Left ventricle myocardium superior (tissue), 1 donor: ENCODE measurements around the gene PSAPL1. TPM values are rescaled to one million over a fixed set of nuclear protein-coding genes. Genes with fewer than 3 reads are reported as not detected.

Experiments used
- ATAC-seq: fragments of 200-7000 bp; cut with Tn5 transposase; one replicate; pipeline ENCODE4 v1.9.1; 2020; ENCODE audit warnings: mild to moderate bottlenecking, moderate library complexity
- DNase-seq: peaks from one replicate; pipeline ENCODE4 v3.0.0-alpha.2; 2020
- intact Hi-C: fragments of 100-400 bp; cut with micrococcal nuclease; formaldehyde crosslinking; loops from one replicate; pipeline ENCODE4 v1.11.0; 2022
- microRNA-seq: library from miRNA; unstranded; fragments of <30 nt; microRNA quantifications from one replicate; pipeline ENCODE4 v1.2.0, GENCODE V29; 2020; ENCODE audit warnings: borderline number of aligned reads
- total RNA-seq: library from RNA; stranded (reverse); fragmentation: NEBNext Ultra II Directional; extraction: Animal tissue kit (Norgen Biotek cat#: 25700); gene quantifications from one replicate; pipeline ENCODE4 v1.2.1, GENCODE V29; 2021
- donor health status: DM: no; HTN: yes; CAD: no; lungs with severe emphysema.

The PSAPL1 gene
- total RNA-seq, 1 donor from 2014 or later = not detected

- DNase-seq = no peak
- intact Hi-C loops = no loop called here
- ATAC-seq = no peak
Observed at GRCh38 chr4:7389719-7390118, 45.0 kb downstream of the PSAPL1 start.

GRCh38 chr4:7389101-7389701 lies 45.5 kb downstream of the PSAPL1 start:
- DNase-seq (no peak), ATAC-seq (no peak)
- intact Hi-C loops = no loop called here

GRCh38 chr4:7388627-7389026 lies 46.1 kb downstream of the PSAPL1 start:
- ATAC-seq = no peak
- DNase-seq = no peak
- intact Hi-C loops = no loop called here

- ATAC-seq = no peak
- intact Hi-C loops = no loop called here
- no peak for DNase-seq
Observed at GRCh38 chr4:7387925-7388324, 46.8 kb downstream of the PSAPL1 start.

GRCh38 chr4:7384929-7385890 lies 49.5 kb downstream of the PSAPL1 start:
- DNase-seq = no peak
- no peak for ATAC-seq
- intact Hi-C loops = no loop called here

GRCh38 chr4:7384003-7384928 lies 50.5 kb downstream of the PSAPL1 start:
- intact Hi-C loops = no loop called here
- ATAC-seq = no peak
- no peak for DNase-seq

- ATAC-seq = no peak
- intact Hi-C loops = no loop called here
- no peak for DNase-seq
Observed at GRCh38 chr4:7383266-7383665, 51.5 kb downstream of the PSAPL1 start.

- no peak for DNase-seq
- ATAC-seq = no peak
- intact Hi-C loops = no loop called here
Observed at GRCh38 chr4:7382634-7383014, 52.1 kb downstream of the PSAPL1 start.

GRCh38 chr4:7381890-7382633 lies 52.7 kb downstream of the PSAPL1 start:
- intact Hi-C loops = no loop called here
- ATAC-seq (no peak), DNase-seq (no peak)

GRCh38 chr4:7381221-7381889 lies 53.4 kb downstream of the PSAPL1 start:
- ATAC-seq (peak; percentile 78), DNase-seq (peak; percentile 46)
- intact Hi-C loops = no loop called here

Small RNA genes lying within 50 kb of the gene (microRNA-seq; reads per million reads assigned to microRNA genes)
- not detected for gene MIR4274

Other genes starting within 250 kb of the PSAPL1 start
- gene SORCS2, start 242.4 kb downstream of the PSAPL1 start, total RNA-seq = 1.5 TPM